GM19438 (cell line): ENCODE data around the gene PCYT2.

ENCODE experiments used
- ATAC-seq: cut with Tn5 transposase; IDR thresholded peaks from one replicate; pipeline ENCODE4 v1.9.1; 2021; ENCODE audit warnings: low read depth; ENCODE audit not compliant: unreplicated experiment

Gene PCYT2

DNA sequence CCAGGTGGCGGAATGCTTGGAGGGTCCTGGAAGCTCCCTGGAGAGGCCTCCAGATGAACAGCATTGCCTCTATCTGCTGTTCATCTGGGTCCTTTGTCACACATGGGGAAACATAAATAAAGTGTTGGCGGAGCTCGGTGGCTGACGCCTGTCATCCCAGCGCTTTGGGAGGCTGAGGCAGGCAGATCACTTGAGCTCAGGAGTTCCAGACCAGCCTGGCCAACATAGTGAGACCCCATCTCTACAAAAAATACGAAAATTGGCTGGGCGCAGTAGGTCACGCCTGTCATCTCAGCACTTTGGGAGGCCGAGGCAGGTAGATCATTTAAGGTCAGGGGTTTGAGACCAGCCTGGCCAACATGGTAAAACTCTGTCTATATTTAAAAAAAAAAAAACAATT lies 33.7 kb upstream of the PCYT2 start:
- ATAC-seq = no peak

DNA sequence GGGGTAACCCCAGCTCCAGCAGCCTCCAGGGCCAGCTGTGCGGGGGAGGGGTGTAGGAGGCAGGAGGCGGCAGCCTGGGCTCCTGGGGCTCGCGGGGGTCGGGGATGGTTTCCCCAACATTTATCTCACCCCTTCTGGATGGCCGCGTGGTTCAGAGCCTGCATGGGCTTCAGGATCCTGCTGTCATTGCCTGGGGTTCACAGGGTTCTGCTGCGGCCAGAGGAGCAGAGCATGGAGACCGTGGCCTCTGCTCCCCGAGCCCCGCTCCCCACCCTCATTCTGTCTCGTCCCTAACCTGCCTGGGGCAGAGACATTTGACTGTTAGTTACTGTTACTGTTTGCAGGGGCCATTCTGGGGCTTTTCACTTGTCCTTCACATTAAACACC lies 31.0 kb upstream of the PCYT2 start:
- no peak for ATAC-seq

DNA sequence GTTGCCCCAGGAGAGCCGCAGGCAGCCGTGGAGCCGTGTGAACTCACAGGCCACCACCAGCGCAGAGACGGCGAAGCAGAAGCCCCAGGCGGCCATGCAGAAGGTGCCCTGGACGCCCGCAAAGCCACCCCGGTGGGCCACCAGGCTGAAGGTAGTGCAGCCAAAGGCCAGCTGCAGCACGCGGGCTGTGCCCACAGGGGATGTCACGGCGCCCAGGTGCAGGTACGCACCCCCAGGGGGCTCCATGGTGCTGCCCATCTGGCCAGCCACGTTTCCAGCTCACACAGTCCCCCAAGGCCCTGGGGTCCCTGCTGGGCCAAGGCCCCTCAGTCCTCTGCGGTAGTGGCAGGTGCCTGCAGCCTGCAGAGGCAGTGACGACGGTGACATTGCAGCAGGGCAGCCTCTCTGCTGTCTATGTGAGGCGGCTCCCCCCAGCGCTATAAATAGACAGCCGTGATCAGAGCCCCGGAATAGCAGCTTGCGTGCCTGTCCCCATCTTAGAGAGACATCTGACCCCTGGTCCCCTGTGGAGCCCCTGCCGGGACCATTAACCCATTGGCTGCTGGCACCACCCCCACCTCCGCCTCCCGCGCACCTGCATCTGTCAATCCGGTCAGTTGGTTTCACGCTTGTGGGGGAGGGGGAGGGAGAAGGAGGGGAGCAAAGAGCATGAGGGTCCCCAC lies 30.4 kb upstream of the PCYT2 start:
- ATAC-seq = no peak

DNA sequence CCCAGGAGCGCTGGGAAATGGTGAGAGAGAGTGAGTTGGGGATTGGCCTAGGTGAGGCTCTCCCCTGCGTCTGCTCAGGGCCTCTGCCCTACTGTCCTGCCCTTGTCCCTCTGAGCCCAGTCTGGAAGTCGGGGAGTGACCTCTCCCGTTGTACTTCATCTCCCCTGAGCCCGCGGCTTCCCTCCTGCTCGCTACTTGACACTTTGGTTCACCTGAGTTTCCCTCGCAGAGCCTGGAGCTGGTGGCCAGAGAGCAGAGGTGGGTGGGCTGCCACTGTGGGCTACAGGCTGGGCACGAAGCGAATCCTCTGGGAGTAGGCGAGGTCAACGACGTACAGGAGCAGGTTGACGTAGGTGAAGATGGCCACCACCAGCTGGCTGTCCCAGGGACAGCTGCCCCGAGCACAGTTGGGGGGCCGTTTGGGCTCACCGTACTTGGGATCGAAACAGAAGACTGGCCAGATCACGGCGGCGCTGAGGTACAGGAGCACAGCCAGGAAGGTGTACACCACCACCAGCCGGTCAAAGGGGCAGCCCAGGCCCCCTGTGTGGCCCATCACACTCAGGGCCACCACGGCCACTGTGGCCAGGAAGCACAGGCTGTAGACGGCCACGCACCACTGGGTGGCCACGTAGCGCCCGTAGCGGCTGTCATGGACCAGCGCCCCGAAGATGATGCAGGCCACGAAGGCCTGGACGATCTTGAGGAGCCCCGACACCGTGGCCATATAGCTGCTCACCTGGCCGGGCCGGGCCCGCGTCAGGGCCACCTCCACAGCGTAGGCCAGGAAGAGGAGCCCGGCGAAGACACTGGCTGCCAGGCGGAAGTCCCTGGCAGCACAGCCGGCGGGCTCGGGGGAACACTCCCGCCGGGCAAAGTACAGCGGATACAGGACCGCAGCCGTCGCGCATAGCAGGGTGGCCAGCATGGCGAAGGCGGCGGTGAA lies 29.6 kb upstream of the PCYT2 start:
- no peak for ATAC-seq

DNA sequence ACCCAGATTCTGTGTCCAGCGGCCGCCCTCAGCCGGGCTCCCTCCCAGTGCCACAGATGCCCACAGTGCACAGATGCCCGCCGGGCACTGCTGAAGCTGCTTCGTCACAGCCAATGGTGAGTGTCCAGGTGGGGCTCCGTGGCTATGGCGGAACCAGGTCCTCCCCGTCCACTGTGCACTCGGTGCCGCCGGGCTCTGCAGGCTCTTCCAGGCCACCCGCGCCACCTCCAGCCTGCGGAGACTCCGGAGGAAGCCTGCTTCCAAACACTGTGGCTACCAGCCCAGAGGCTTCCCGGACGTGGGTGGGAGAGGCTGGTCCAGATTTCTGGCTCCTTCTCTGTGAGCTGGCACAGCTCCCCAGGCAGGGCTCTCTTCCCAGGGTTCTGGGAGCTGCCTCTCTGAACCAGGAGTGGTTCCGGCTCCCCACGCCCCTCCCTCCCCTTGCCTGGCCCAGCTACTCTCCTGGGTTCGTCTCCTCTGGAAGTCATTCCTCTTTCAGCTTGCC lies 28.7 kb upstream of the PCYT2 start:
- no peak for ATAC-seq

DNA sequence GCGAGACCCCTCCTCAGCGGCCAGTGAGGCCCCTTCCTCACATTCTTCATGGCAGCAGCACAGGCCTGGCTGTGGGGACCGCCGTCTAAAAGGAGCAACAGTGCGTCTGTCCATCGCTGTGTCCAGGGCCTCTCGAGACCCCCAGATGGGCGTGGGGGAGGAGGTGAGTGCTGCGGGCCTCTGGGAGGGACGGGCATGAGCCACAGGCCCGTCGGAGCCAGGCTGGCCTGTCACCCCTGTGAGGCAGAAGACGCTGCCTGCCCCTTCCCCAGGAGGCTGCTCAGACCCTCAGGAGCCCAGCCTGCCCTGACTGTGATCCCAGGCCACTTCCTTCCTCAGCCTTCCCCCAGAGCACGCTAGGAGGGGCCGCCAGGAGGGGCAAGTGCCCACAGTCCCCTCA lies 28.0 kb upstream of the PCYT2 start:
- ATAC-seq = no peak

DNA sequence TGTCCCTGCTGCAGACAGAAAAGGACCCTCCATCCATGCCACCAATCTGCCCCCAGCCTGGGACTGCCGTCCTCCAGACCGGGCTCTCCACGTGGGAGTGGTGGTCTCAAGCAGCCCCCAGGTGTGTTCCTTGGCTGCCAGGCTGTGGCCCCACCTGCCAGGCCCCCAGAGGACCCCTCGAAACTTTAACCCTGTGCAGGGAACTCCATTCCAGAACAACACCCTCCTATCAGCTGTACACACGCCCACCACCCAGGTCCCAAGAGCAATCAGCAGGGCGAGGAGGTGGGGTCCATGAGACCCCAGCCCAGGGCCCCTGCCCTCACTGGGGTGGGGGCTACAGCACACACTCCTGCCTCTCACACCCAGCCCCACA lies 24.5 kb upstream of the PCYT2 start:
- no peak for ATAC-seq

DNA sequence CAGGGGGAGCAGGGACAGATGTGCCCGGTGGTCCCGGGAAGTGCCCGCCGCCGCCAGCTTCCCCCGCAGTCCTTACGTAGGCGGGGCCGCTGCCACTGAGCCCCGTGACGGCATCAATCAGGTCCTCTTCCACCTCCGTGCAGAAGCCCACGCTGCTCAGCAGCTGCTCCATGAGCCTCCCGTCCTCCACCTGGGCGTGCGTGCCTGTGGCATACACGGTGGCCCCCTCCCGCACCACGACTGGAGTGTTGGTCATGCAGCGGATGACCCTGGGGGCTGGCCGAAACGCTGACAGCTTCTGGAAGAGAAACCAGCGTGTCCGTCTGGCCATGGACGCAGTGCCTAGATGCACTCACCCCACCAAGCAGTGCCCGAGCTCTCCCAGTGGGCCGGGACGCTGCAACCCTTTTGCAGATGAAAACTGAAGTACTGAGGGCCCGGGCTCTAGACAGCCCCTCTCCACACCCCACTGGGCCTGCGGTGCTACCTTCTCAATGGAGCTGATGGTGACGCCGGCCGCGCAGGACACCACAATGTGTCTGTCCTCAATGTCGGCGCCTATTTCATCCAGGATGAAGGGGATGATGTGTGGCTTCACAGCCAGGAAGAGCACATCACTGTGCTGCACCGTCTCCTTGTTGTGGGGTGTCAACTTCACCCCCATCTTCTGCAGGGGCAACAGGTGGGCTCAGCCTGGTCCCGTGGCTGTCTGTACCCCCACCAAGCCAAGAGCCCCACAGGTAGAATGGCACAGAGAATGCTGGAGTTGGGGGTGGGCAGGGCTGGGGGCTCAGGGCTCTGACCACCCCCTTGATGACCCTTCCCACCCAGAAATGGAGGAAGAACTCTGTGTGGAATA lies 23.9 kb upstream of the PCYT2 start:
- ATAC-seq = no peak

DNA sequence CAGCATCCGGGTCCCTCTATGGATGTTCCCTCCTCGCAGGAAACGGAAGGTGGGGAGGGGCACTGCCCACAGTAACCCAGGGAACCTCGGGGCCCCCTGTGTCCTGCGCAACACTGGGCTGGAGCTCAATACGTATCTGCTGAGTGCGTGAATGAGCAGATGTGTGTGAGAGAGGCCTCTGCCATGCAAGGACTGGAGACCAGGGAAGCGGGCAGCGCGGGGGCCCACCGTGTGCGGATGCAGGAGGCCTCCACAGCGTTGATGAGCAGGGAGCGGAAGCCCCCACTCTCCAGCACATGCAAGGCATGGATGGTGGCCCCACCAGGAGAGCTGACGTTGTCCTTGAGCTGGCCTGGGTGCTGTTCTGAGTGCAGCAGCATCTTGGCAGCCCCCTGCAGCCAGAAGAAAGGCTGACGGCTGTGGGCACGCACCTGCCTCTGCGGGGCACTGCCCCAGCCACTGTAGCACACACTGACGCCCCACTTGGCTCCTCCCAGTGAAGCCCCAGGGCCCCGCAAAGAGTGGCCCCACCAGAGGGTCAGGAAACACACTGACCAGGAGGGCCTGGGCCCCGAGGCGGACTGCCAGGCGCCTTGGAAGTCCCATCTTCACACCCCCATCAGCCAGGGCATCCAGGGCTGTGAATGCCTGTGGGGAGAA lies 23.0 kb upstream of the PCYT2 start:
- ATAC-seq = no peak

DNA sequence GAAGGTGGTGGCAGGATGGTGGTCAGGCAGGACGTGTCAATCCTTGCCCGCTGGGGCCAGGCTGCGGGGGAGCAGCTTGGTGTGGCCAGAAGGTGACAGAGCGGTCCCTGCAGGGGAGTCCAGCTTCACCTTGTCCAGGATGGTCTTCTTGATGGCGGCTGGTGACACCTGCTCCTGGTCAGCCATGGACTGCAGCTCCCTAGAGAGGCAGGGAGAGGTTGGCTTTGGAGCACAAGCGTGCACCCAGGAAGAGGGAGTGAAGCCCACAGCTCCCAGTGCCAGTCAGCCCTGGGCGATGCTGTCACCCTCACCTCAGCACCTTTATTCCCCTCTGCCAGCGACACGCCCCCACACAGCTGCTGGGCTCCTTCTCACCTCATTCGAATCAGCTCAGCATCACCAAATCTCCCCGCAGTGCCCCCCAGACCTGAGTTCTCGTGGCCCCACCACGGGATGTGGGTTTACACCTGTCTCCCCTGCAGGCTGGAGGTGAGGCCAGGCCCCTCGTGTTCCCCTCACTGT lies 22.0 kb upstream of the PCYT2 start:
- no peak for ATAC-seq

DNA sequence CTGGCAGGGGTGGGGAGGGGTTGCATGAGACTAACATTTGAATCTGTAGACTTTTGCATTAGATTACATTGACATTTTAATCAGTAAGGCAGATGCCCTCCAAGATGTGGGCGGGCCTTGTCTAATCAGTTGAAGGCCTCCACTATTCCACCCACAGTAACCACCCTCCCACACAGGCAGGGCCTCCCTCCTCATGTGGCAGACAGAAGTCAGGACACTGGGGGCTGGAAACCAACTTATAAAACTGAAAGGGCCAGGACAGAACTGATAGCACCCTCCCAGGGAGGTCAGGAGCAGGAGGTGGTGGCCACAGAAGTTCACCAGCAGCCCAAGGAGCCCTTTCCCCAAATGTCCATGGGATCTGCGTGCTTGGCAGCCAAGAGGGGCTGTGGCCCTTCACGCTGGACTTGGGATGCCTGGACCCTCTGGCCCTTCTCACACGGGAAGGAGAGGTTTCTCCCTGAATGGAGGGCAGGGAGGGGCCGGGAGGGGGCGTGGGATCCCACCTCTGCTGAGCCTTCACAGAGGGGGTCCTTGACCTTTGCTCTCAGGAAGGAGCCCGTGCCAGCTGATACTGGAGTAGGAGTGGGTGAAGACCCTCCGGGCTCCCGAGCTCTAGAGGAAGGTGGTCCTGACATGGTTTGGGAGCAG lies 21.3 kb upstream of the PCYT2 start:
- no peak for ATAC-seq

DNA sequence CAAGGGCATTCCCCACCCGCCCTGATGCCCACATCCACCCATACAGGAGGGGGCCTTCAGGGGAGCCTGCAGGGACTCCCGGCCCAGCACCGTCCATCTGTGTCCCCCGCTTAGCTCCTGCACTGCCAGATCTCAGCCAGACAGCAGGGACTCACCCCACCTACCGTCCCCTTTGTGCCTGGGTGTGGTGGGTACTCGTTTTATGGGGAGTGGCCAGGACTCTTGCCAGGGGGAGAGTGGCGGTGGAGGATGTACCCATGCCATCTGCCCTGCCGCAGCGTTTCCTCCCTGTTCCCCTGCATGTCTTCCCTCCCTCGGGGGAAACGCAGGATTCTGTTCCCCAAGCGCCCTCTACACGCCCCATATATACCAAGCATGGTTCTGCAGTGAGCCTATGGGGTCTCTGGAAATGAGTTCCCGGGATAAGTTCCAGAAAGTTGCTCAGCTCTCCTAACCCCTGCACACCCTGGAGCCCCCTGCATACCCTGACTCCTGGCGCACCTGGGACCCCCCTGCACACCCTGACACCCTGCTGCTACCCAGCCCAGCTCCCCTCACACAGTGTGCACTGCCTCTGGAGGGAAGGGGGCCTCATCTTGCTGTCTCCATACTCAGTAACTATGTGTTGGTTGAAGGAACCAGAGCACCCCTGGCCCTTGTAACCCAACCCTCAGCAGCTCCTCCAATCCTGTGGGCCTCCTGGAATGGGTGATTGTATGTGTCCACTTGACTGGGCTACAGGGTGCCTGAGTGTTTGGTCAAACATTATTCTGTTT lies 20.5 kb upstream of the PCYT2 start:
- ATAC-seq = no peak

DNA sequence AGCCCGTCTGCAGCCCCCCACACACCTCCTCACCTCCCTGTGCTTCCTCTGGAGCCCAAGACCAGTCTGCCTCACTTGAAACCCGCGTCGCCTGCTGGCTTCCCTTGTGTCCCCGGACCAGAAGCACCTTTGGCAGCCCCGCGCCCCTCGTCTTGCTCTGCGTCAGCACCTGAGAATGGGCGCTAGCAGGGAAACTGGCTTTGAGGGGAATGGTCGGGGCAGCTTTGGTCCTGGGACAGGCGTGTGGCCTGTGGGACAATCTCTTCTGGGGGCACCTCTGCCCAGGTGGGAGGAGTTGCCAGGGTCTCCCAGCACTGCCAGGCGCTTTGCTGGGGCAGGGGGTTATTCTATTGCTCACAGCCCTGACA lies 20.0 kb upstream of the PCYT2 start:
- no peak for ATAC-seq

DNA sequence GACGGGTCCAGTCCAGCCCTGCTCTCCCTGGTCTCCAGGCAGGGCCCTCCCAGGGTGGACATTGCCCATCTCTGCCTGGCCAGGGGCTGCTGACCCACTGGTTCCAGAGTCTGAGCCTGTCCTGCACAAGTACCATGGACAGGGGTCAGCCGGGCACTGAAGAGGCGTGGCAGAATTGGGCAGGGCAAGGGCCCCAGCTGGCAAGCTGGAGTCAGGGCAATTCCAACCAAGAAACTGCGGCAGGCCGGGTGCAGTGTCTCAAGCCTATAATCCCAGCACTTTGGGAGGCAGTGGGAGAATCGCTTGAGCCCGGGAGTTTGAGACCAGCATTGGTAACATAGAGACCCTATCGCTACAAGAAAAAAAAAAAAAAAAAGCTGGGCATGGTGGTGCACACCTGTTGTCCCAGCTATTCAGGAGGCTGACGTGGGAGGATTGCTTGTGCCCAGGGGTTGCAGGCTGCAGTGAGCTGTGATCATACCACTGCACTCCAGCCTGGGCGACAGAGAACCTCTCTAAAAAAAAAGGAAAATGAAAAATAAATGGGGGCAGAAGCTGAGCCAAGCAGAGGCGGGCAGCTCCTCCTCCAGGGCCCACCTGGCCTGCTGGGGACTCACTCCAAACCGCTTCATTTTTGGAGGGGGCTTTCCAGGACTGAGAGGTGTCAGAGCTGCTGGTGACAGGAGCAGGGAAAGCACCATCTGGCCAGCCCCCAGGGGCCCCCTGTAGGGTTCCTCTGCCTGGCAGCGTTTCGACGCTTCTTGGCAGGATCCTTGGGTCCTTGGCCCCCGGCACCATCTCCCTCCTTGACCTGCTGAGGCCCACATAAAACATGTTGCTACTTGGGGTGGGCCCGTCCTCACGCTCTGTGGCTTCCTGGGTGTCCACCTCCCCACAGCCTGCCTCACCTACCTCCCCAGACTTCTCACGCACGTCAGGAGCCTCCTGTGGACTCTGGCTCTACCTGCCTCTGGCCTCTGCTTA lies 19.2 kb upstream of the PCYT2 start:
- ATAC-seq = no peak

DNA sequence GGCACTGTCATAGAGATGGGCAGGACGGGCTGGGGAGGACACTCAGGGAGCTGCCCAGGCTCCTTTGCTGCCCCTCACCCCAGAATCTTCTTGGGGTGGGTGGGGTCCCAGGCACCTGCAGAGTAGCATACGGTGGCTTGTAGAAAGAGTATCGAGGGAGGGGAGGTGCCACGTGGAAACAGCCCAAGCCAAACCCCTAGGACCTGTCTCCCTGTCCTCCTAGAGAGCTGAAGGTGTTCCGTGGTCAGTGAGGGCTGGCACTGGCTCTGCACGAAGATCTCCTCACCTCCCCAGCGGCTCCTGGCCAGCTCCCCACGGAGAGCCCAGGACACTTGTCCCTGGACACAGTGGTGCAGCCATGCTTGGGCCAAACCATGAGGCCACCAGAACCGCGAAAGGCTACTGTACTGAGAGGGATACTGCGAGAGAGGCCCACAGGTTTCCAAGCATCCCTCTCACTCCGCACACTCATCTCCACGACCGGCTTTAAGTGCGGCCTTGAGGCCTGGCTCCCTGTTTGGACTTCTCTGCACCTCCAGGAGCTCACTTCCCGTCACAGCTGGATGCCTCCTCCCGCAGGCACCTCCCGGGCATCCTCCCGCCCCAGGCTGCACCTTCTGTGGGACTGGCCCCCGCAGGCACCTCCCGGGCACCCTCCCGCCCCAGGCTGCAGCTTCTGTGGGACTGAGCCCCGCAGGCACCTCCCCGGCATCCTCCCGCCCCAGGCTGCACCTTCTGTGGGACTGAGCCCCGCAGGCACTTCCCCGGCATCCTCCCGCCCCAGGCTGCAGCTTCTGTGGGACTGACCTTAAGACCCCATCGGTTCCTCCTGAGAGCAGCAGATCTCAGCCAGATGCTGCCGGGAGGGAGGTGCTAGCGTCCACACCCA lies 18.3 kb upstream of the PCYT2 start:
- ATAC-seq = no peak

DNA sequence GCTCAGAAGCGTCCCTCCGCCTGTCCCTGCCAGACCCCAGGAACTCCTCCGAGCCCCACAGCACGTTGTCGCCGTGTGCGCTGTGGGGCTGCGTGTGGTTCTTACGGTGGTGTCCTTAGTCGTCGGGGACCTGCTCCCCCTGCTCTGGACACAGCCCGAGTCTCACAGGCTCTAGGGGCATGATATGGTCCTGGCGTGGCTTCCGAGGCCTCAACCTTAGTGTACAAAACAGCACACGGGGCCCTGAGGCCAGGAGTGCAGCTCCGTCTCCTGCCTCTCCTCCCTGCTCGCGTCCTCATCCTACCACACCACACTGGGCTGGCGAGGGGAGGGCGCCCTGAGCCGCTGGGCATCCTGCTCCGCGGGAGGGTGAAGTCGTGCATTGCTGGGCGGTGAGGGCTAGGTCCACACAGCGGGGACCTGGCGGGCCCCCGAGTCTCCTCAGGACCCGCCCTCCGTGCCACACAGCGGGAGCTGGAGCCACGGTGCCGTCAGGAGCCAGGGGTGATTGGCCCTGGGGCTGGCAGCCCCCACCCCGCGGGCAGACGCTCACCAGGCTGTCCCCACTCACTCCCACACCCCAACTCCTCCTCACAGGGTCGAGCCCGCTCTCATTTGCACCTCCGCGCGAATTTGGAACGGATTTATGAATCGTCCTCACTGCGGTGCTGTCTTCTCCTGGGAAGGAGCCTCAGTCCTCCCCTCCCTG lies 17.5 kb upstream of the PCYT2 start:
- no peak for ATAC-seq
